ENCODE results near the gene DEPP1. TPM values are rescaled to one million over a fixed set of nuclear protein-coding genes. Genes with fewer than 3 reads are reported as not detected.

Gene DEPP1
- total RNA-seq, 1 experiment from 2014 or later, result 3.8 TPM

GRCh38 chr10:44976352-44977198, 2.0 kb downstream of the DEPP1 start:
- no peak for TF ChIP-seq POLR2AphosphoS5 (IDR thresholded peaks at IDR 0.05; ENCODE audit: low read depth, low read length)
- no peak for TF ChIP-seq CBX3 (IDR thresholded peaks at IDR 0.05; ENCODE audit: low read depth)
- TF ChIP-seq TCF7L2 (IDR thresholded peaks at IDR 0.05; ENCODE audit: borderline replicate concordance, extremely low read depth, insufficient read depth, insufficient read length), result no peak
- TF ChIP-seq MAX (IDR thresholded peaks at IDR 0.05), result no peak
- TF ChIP-seq POLR2A (IDR thresholded peaks at IDR 0.05; ENCODE audit: borderline replicate concordance, extremely low read depth, insufficient read depth, insufficient read length), result no peak
- no peak for TF ChIP-seq RAD21 (IDR thresholded peaks at IDR 0.05; ENCODE audit: low read depth)
- TF ChIP-seq ZNF274 (IDR thresholded peaks at IDR 0.05; ENCODE audit: low read depth, low read length), result no peak
- TF ChIP-seq JUND (IDR thresholded peaks at IDR 0.05), result no peak
- TF ChIP-seq CEBPB (IDR thresholded peaks at IDR 0.05; ENCODE audit: low read depth), result no peak
- no peak for TF ChIP-seq SIN3A (IDR thresholded peaks at IDR 0.05; ENCODE audit: low read depth)
- H3K36me3 ChIP-seq (ENCODE audit: control insufficient read depth in 1 of 2, insufficient read depth in 2 of 2, low read length in 2 of 2), result no peaks in the 10 kb centered on the region
- intact Hi-C loops (cut with micrococcal nuclease), result no loop called here
- H3K9ac ChIP-seq (ENCODE audit: low read length), result no peak overlapping the region
- peaks cover 52 to 63% of the 10 kb centered on the region in 2 experiments for H3K4me1 ChIP-seq (ENCODE audit: control insufficient read depth in 1 of 2, insufficient read depth in 2 of 2, low read length in 2 of 2)
- H3K9me3 ChIP-seq (ENCODE audit: control insufficient read depth in 1 of 2, insufficient read depth in 1 of 2, low read depth in 1 of 2, low read length in 2 of 2), result no peaks in the 10 kb centered on the region
- RAD21 ChIA-PET (ENCODE audit: low non-redundant PET in 1 of 2, low total read pairs in 2 of 2, uncharacterized antibody in 2 of 2, unreplicated experiment in 2 of 2), result no interaction called here
- BruUV-seq (replicated peaks), result no TSS peak
- H3K4me3 ChIP-seq (replicated peaks in 1 of 2; ENCODE audit: low read depth in 1 of 2, low read length in 2 of 2), result no peak overlapping the region
- no peaks in the 10 kb centered on the region for H3K9me2 ChIP-seq (ENCODE audit: insufficient read depth)
- H3K79me2 ChIP-seq (ENCODE audit: insufficient read depth, low read length), result no peaks in the 10 kb centered on the region
- no peak overlapping the region for H3K27ac ChIP-seq (ENCODE audit: low read depth, low read length)
- H4K20me1 ChIP-seq (ENCODE audit: insufficient read depth), result no peaks in the 10 kb centered on the region
- no peak overlapping the region for H2AFZ ChIP-seq (ENCODE audit: low read depth, low read length, poor library complexity, severe bottlenecking)
- H3K27me3 ChIP-seq (ENCODE audit: insufficient read depth, low read length), result no peaks in the 10 kb centered on the region
- CTCF ChIA-PET, result interaction anchor here (0.7 to 1.4 kb wide), 4 partner anchors 13 to 44 kb away, joined by 3 to 7 read pairs (median 4); no protein-coding TSS in a partner anchor
- ATAC-seq (no peak), DNase-seq (ENCODE audit: low read depth, low spot score) (no peak)
- H3K4me2 ChIP-seq (ENCODE audit: low read length), result peak overlapping the region; percentile 80; the same call in 1 of the 2 replicates
- POLR2A ChIA-PET, result no interaction called here
